Measurements from ENCODE around the gene ATRN.
"Not testable (repeated sequence)": the region's sequence is repeated elsewhere in the genome, so short reads cannot be mapped to it uniquely, and the experiment has no call there.

Gene ATRN

DNA sequence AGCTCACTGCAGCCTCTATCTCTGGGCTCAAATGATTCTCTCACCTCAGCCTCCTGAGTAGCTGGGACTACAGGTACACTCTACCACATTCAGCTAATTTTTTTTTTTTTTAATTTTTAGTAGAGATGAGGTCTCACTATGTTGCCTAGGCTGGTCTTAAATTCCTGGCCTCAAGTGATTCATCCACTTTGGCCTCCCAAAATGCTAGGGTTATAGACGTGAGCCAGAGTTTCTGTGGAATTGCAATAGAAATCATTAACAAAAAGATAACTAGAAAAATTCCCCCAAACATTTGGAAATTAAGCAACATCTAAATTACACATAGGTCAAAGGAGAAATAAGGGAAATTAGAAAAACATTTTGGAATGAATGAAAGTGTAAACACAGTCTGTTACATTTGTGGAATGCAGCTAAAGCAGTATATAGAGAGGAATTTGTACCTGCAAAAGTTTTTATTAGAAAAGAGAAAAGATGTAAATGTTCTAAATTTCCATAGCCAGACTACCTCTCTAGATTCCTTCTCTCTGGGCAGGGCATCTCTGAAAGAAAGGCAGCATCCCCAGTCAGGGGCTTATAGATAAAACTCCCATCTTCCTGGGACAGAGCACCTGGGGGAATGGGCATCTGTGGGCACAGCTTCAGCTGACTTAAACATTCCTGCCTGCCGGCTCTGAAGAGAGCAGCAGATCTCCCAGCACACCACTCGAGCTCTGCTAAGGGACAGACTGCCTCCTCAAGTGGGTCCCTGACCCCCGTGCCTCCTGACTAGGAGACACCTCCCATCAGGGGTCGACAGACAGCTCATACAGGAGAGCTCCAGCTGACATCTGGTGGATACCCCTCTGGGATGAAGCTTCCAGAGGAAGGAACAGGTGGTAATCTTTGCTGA lies 51.3 kb downstream of the ATRN start:
- DNase-seq, result no peak

DNA sequence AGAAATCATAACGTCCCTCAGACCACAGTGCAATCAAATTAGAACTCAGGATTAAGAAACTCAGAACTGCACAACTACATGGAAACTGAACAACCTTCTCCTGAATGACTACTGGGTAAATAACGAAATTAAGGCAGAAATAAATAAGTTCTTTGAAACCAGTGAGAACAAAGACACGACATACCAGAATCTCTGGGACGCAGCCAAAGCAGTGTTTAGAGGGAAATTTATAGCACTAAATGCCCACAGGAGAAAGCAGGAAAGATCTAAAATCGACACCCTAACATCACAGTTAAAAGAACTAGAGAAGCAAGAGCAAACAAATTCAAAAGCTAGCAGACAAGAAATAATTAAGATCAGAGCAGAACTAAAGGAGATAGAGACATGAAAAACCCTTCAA lies 53.9 kb downstream of the ATRN start:
- not testable (repeated sequence) for DNase-seq

DNA sequence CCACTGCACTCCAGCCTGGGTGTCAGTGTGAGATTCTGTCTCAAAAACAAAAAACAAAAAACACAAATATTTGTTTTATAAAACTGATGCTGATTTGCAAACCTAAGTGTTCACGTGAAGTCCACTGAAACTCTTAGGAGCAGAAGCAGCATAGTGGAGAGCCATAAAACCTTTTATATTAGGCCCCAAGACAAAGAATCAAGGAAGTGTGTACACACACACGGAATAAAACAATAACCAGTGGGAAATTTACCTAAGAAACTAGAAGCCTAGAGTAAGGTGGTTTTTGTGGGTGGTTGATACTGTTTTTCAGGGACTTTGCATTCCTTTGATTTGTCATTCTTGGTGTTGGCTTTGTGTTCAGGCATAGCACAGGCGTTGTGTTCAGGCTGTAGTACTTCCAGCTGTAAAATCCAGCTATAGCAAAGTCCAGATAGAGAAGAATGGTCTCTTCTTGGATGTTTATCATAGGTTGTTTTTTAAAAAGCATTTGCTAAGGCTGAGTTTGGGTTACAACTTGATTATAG lies 61.3 kb downstream of the ATRN start:
- DNase-seq, result no peak

DNA sequence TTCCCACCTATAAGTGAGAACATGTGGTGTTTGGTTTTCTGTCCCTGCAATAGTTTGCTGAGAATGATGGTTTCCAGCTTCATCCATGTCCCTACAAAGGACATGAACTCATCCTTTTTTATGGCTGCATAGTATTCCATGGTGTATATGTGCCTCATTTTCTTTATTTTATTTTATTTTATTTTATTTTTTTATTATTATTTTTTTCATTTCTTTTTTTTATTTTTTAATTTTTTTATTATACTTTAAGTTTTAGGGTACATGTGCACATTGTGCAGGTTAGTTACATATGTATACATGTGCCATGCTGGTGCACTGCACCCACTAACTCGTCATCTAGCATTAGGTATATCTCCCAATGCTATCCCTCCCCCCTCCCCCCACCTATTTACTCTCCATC lies 66.9 kb downstream of the ATRN start:
- not testable (repeated sequence) for DNase-seq

DNA sequence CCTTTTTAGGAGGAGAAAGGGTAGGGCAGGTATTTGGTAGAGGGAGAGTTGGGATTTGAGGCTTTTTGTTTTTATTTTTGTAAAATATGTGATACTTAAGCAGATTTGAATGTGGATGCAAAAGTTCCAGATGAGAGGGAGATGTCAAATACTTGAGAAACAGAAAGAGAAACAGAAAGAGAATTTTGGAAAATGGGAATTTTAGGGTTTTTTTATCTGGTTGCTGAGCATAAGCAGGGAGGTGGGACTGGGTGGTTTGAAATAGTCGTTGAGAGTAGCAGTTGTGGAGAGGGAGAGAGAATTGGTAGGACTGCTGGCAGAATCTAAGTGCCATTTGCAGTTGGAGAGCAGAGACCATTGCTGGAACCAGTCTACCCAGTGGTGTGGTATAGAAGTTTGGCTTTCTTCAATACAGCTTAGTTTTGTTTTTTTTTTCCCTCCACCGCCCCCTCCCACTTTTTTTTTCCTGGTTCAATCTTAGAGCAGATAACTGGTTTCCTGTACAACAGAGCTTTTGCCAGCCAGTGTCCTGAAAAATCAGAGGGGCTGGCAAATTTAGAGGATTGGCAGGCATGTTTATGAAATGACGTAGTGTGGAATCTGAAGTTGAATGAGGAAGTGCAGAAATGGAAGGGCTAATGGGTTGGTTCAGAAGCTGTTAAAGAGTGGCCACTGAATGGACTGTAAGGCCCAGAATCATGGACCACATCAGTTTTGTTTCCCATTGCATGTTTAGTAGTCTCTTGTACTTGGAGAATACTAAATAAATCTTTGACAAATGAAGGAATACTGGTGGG lies 68.7 kb downstream of the ATRN start:
- no peak for DNase-seq

DNA sequence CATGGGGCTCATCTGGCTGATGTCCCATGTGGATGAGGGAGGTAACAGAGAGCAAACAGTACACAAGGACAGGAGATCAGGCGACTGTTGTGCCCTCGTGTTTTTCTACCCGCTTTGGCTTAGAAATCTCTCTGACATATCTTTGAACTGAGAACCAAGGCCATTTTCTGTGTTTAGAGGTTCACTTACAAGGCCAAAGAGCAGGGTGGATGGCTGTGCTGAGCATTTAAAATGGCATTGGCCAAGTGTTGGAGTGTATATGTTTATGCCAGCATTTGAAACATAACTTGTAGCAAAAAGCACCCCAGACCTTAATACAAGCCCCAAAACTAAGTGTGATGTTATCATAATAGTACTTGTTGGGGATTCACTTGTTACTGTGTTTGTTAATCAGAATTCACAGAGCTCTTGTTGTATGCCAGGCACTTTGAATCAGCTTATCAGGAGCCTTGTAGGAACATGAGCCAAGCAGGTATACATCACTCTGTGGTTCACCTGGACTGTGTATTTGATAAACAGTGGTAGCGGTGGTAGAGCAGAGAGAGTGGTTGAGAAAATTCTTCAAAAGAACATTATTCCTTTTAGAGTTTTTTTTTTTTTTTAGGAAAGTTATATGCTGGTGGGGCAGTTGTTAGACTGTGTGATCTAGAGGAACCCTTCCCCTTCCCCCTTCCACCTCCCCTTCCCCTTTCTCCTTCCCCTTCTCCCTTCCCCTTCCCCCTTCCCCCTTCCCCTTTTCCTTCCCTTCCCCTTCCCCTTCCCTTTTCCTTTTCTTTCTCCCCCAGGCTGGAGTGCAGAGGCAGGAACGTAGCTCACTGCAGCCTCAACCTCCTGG lies 71.3 kb downstream of the ATRN start:
- no peak for DNase-seq

DNA sequence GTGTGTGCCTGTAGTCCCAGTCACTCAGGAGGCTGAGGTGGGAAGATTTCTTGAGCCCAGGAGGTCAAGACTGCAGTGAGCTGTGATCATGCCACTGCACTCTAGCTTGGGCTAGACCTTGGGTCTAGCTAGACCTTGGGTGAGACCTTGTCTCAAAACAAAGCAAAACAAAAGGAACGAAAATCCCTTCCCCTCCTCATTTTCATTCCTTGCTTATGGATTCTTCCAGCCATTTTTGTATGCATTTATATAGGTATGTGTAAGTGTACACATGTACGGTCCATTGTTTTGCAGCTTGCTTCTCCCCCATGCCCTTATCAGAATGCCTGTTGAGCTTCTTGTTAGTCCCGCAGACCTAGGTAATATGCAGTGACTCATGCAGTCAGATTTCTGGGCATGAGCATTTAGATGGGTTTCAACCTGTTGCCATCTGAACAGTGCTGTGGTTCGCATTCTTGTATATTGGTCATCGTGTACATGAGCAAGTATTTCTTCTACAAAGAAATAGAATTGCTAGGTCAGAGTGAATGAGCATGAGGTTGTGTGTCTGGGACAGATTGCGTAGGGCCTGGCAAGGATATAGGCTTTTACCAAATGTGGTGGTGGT lies 73.2 kb downstream of the ATRN start:
- no peak for DNase-seq

DNA sequence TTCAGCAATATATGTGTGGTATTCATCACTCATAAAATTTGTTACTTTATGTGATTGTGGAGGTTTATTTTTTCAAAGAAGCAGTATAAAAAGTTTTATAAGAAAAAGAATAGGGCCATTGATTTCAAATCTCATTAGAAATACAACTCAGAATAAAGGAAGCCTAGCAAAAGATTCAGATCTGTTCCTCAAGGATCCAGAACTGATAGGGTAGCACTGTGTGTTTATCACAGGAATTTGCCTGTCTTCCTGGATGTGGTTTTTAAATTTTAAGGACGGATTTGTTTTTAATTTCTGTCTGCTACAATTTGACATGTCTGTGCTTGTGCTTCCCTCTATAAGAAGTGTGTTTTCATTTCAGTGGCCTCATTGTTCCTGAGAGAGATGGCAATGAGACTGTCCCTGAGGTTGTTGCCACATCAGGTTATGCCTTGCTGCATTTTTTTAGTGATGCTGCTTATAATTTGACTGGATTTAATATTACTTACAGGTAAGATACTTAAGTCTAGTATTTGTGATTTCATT lies 74.6 kb downstream of the ATRN start:
- DNase-seq, result no peak

DNA sequence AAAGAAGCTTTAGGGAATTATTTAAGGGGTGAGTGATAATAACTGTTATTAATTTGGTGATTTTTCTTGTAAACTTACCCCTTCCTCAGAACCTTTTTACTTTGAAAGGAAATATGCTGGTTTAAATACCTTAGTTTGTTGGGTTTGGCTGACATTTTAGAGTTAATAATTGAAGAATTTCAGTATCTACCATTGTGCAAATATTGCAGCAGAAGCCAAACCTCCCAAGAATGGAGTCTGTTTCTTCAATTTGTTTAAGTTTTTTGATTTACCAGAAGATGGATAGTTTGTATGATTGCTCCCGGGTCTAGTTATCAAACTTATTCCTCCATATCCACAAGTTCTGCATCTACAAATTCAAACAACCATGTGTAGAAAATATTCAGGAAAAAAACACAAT lies 77.1 kb downstream of the ATRN start:
- no peak for DNase-seq

DNA sequence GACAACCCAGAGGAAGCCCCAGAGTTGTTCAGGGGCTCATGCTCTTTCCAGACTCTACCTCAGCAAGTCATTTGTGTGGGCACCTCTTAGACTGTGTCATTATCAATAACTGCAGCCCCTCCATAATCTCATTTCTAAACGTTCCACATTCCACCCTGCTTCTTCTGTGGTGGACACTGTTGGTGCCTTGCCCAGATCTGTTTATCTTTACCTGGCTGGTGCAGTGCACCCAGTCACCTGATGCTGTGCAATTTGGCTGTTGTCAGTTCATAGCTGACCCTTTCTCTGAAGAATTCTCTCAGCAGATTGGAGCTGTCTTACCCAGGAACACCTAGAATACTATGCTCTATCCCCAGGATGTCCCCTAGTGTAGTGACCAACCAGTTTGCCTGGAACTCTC lies 80.0 kb downstream of the ATRN start:
- no peak for DNase-seq

DNA sequence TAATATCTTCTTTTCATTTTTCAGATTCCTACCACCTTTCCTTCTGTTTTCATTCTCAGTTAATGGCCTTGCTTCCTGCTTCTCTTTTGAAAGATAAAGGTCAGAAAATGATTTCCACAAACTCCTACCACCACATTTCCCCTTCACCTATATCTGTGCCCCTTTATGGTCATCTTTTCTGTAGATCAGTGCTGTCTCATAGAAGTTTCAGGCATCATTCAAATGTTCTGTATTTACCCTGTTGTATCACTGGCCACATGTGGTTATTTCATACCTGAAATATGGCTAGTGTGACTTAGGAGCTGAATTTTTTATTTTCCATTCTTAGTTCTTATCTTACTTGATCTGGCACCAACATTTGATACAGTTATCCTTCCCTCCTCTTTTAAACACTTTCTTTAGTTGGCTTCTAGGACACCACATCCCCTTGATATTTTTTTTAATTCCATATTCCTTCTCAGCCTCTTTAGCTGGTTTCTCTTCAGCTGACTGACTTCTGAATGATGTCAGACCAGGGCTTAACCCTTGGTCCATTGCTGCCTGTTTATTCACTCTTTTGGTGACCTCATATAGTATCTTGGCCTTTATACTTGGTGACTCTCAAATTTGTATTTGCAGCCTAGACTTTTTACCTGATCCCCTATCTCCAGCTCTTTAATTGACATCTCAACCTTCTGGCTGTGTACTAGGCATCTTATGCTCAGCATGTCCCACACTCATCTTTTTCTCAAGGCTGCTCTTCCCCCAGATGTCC lies 81.0 kb downstream of the ATRN start:
- no peak for DNase-seq

DNA sequence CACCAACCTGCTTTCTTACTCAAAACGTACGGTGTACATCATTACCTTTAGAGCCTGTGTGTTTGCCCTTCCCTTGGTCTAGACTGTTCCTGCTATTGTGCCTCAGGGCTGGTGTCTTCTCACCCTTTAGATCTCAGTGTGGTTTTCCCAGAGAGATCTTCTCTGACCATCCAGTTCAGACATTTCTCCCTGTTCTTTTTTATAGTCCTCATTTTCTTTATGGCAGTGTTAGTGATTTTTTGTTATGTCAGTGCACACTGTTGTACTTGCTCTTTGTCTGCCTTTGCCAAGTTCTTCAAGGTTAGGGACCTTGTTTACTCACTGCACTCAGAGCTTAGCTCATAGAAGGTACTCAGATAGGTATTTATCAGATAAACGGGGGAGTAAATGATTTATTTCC lies 82.8 kb downstream of the ATRN start:
- DNase-seq, result no peak

DNA sequence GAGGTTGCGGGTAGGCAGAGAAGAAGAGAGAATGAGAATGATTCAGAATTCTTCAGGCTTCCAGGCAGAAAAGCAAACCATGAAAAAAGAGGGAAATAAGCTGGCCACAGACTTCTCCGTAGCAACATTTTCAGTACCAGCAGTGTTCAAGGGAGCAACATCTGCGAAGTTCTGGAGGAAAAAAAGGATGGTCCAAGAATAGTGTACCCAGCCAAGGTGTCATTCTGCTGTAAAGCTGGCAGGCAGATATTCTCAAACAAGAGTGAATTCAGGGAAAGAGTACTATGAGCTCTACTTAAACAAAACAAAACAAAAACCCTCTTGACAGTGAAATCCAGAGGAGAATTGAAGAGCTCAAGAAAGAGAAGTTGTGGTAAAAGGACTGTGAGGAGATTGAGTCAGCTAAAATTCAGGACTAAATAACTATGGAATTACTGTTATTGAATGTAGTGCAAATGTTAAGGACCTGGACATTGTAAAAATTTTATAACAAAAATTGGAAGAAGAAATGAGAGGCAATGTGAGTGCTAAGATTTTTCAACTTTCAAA lies 86.5 kb downstream of the ATRN start:
- no peak for DNase-seq

DNA sequence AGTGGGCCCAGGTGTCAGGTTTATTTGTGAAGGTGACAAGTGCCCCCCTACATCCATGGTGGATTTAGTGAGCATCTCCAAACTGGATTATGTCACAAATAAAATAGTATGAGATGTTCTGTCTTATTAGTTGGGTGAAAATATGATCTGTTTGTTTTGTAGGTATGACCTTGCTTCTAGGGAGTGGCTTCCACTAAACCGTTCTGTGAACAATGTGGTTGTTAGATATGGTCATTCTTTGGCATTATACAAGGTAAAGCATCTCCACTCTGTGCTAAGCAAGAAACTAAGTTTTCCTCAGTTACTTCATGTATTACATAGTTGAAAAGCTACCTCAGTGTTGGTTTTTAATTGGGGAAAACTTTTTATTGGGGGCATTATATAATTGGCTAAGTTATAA lies 88.4 kb downstream of the ATRN start:
- no peak for DNase-seq

DNA sequence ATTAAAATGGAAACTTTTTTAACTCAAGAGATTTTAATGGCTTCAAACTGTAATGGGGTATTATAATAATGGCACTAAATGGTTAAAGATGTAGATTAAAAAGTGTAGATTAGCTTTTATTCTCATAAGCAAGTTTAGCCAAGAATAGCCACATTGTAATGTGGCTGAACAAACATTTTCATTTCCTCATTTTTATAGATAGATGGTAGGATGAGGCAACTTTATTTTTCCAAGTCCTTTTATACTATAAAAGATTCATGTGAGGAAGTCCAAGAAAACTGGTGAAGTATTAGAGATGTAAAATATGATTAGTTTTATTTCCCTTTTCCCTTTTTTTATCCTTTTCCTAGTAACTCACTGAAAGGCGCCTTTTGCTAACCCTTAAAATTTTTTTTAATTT lies 88.8 kb downstream of the ATRN start:
- DNase-seq, result no peak

DNA sequence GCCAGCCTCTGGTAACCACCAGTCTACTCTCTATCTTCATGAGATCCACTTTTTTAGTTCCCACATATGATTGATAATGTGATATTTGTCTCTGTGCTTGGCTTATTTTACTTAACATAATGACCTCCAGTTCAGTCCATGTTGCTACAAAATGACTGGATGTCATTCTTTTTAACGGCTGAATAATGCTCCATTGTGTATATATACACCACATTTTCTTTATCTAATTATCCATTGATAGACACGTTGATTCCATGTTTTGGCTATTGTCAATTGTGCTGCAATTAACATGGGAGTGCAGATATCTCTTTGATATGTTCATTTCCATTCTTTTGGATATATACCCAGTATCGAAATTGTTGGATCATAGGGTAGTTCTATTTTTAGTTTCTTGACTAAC lies 89.3 kb downstream of the ATRN start:
- no peak for DNase-seq

DNA sequence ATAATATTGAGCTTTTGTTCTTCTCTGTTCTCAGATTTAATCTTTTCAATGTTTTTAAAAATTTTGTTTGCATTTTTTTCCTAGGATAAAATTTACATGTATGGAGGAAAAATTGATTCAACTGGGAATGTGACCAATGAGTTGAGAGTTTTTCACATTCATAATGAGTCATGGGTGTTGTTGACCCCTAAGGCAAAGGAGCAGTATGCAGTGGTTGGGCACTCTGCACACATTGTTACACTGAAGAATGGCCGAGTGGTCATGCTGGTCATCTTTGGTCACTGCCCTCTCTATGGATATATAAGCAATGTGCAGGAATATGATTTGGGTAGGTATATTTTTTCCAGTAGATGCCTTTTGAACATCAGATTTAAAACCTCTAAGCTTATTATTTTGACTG lies 89.8 kb downstream of the ATRN start:
- no peak for DNase-seq

DNA sequence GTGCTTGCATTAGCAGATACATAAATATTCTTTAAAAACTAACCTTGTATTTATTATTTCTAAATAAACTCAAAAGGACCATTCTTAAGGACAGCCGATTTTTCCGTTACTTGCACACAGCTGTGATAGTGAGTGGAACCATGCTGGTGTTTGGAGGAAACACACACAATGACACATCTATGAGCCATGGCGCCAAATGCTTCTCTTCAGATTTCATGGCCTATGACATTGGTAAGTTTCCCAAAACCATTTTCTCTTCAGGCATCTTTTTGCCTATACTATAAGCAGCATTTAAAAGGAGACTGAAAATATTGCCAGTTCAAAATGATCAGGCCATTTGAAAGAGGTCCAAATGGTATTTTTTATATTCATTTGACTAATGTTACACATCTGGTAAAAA lies 92.3 kb downstream of the ATRN start:
- DNase-seq, result no peak

DNA sequence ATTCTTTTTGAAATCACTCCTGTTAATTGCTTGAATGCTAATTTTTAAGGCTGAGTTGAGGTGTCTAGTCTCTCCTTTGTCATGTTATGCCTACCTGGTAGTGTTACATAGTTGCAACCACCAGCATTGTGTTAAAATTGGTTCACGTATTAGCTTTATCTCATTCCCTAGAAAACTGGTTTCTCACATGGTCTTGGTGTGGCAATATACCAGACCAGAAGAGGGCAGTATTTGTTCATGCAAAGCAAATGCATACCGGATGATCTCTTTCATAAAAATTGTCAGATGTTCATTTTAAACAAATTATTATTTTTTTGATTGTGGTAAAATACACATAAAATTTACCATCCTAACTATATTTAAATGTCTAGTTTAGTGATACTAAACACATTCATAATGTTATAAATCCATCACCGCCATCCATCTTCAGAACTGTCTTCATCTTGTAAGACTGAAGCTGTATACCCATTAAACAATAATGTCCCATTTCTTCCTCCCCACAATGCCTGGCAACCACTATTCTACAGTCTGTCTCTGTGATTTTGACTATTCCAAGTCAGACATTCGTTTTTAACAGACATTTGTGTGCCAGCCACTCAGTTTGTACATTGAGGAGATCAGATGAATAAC lies 92.8 kb downstream of the ATRN start:
- no peak for DNase-seq

DNA sequence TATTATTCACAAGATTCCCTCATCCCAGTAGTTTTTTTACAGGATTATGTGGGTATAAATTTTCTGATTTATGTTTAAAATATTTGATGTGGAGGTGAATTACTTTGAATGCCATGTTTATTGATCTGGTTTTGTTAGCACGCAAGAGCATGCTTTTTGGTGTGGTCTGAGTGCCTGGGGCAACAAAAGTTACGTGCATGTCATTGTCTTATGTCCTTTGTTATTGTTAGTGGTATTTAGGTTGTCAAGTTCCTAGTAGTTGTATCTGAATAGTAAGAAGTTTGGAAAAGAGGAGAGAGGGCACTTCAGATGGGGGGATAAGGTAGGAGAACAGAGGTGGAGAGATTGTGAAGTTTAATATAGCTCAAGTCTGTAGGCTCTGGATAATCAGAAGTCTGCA lies 95.0 kb downstream of the ATRN start:
- no peak for DNase-seq

DNA sequence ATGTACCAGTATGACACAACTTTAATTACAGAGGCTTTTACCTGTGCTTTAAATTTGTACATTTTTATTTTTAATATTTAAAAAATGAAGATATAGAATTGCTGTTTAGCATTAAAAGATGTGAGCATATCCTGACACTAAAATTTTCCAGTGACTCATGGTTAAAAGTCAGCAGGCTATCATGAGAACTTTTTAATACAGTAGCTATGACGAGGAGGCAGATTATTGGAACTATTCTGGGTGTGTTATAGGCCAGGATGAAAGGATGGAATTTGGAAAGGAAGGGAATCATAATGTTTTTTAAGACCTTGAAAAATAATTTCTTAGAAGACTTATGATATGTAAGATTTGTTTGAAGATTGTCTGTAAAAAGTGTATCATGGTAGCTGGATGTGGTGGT lies 101.3 kb downstream of the ATRN start:
- no peak for DNase-seq
